H9 (cell line): ENCODE data around the gene LECT2. TPM values are rescaled to one million over a fixed set of nuclear protein-coding genes. Genes with fewer than 3 reads are reported as not detected.

Experiments
- DNase-seq: peaks from one replicate; pipeline ENCODE4 v3.0.0-alpha.2; 2017
- H2AFZ ChIP-seq: one replicate; pipeline ENCODE4 v1.6.1; 2013; ENCODE audit warnings: mild to moderate bottlenecking, low read length, control low read depth, moderate library complexity
- H2AK5ac ChIP-seq: 2 replicates; pipeline ENCODE4 v1.6.1; 2013; ENCODE audit warnings: low read length, control low read depth, mixed read lengths; ENCODE audit not compliant: insufficient read length
- H2BK120ac ChIP-seq: one replicate; pipeline ENCODE4 v1.6.1; 2013; ENCODE audit warnings: low read depth, mild to moderate bottlenecking, low read length, control low read depth, inconsistent platforms; ENCODE audit not compliant: poor library complexity, severe bottlenecking
- H2BK12ac ChIP-seq: 2 replicates; pipeline ENCODE4 v1.6.1; 2013; ENCODE audit warnings: low read length, control low read depth, mixed read lengths, low read depth; ENCODE audit not compliant: insufficient read length
- H2BK15ac ChIP-seq: 2 replicates; pipeline ENCODE4 v1.6.1; 2013; ENCODE audit warnings: low read depth, low read length, control low read depth
- H2BK20ac ChIP-seq: one replicate; pipeline ENCODE4 v1.6.1; 2013; ENCODE audit warnings: low read depth, mild to moderate bottlenecking, low read length, control low read depth, inconsistent platforms; ENCODE audit not compliant: poor library complexity, severe bottlenecking
- H2BK5ac ChIP-seq: 2 replicates; pipeline ENCODE4 v1.6.1; 2013; ENCODE audit warnings: low read length, control low read depth, mixed read lengths; ENCODE audit not compliant: insufficient read length
- H3K14ac ChIP-seq: 2 replicates; pipeline ENCODE4 v1.6.1; 2013; ENCODE audit warnings: low read length, control low read depth; ENCODE audit not compliant: insufficient read depth
- H3K18ac ChIP-seq: 2 replicates; pipeline ENCODE4 v1.6.1; 2013; ENCODE audit warnings: low read depth, mild to moderate bottlenecking, mixed read lengths, low read length, control low read depth; ENCODE audit not compliant: insufficient read length
- H3K23ac ChIP-seq: 2 replicates; pipeline ENCODE4 v1.6.1; 2013; ENCODE audit warnings: low read length, control low read depth, mixed read lengths, low read depth; ENCODE audit not compliant: insufficient read length
- H3K23me2 ChIP-seq: 2 replicates; pipeline ENCODE4 v1.6.1; 2013; ENCODE audit warnings: low read depth, mild to moderate bottlenecking, mixed read lengths, low read length, control low read depth; ENCODE audit not compliant: insufficient read length, poor library complexity, severe bottlenecking
- H3K27ac ChIP-seq: 2 replicates; pipeline ENCODE4 v1.5.1; 2013; ENCODE audit warnings: low read length, control low read depth, mixed read lengths, low read depth; ENCODE audit not compliant: insufficient read length
- H3K27me3 ChIP-seq: 2 replicates; pipeline ENCODE4 v1.6.1; 2013; ENCODE audit warnings: low read length, control low read depth, inconsistent platforms; ENCODE audit not compliant: insufficient read depth
- H3K4ac ChIP-seq: 2 replicates; pipeline ENCODE4 v1.6.1; 2013; ENCODE audit warnings: low read depth, mild to moderate bottlenecking, control low read depth, inconsistent platforms, low read length, moderate library complexity
- H3K4me1 ChIP-seq: 2 replicates; pipeline ENCODE4 v1.6.1; 2013; ENCODE audit warnings: low read length, control low read depth, inconsistent platforms; ENCODE audit not compliant: insufficient read depth
- H3K4me2 ChIP-seq: 2 replicates; pipeline ENCODE4 v1.6.1; 2013; ENCODE audit warnings: low read length, control low read depth, mixed read lengths; ENCODE audit not compliant: insufficient read length, insufficient read depth
- H3K56ac ChIP-seq: 2 replicates; pipeline ENCODE4 v1.6.1; 2013; ENCODE audit warnings: low read depth, mild to moderate bottlenecking, mixed read lengths, low read length, control low read depth; ENCODE audit not compliant: insufficient read length
- H3K79me1 ChIP-seq: 2 replicates; pipeline ENCODE4 v1.6.1; 2013; ENCODE audit warnings: low read depth, mild to moderate bottlenecking, moderate library complexity, low read length, control low read depth, inconsistent platforms; ENCODE audit not compliant: insufficient read depth, poor library complexity, severe bottlenecking
- H3K79me2 ChIP-seq: 2 replicates; pipeline ENCODE4 v1.6.1; 2013; ENCODE audit warnings: low read length, control low read depth, inconsistent platforms; ENCODE audit not compliant: insufficient read depth
- H3K9ac ChIP-seq: 2 replicates; pipeline ENCODE4 v1.6.1; 2013; ENCODE audit warnings: low read length, control low read depth, mixed read lengths; ENCODE audit not compliant: insufficient read length; ENCODE audit errors: extremely low read depth
- H3K9me3 ChIP-seq: one replicate; pipeline ENCODE4 v1.6.1; 2013; ENCODE audit warnings: low read depth, low read length, inconsistent platforms; ENCODE audit not compliant: control insufficient read depth
- H3T11ph ChIP-seq: one replicate; pipeline ENCODE4 v1.6.1; 2013; ENCODE audit warnings: mild to moderate bottlenecking, low read length, control low read depth, inconsistent platforms
- H4K20me1 ChIP-seq: one replicate; pipeline ENCODE4 v1.6.1; 2013; ENCODE audit not compliant: control insufficient read depth, insufficient read length, insufficient read depth
- H4K5ac ChIP-seq: 2 replicates; pipeline ENCODE4 v1.6.1; 2013; ENCODE audit warnings: low read depth, mild to moderate bottlenecking, mixed read lengths, low read length, control low read depth; ENCODE audit not compliant: insufficient read length
- H4K8ac ChIP-seq: replicated peaks from 2 replicates; pipeline ENCODE4 v1.6.1; 2013; ENCODE audit warnings: low read length, control low read depth, mixed read lengths, low read depth; ENCODE audit not compliant: insufficient read length
- H4K91ac ChIP-seq: 2 replicates; pipeline ENCODE4 v1.6.1; 2013; ENCODE audit warnings: low read depth, mild to moderate bottlenecking, moderate library complexity, mixed read lengths, low read length, control low read depth; ENCODE audit not compliant: insufficient read length
- H3K27ac Mint-ChIP-seq, 3 experiments: 2 replicates in 2 of 3; 3 replicates in 1 of 3; pipeline ENCODE4 v1.8.0; 2020 to 2021; ENCODE audit warnings: mixed read lengths in 3 of 3, mild to moderate bottlenecking in 1 of 3, moderate library complexity in 1 of 3
- H3K27me3 Mint-ChIP-seq: 2 replicates; pipeline ENCODE4 v1.8.0; 2021; ENCODE audit warnings: low read depth, mild to moderate bottlenecking, moderate library complexity, mixed read lengths
- H3K36me3 Mint-ChIP-seq, 3 experiments: 2 replicates in 2 of 3; 3 replicates in 1 of 3; pipeline ENCODE4 v1.8.0; 2020 to 2021; ENCODE audit warnings: low read depth in 3 of 3, mixed read lengths in 3 of 3; ENCODE audit not compliant: insufficient read depth in 1 of 3
- H3K4me1 Mint-ChIP-seq, 2 experiments: 2 replicates each; pipeline ENCODE4 v1.8.0; 2020; ENCODE audit warnings: mixed read lengths in 2 of 2
- H3K4me3 Mint-ChIP-seq, 2 experiments: 2 replicates in 1 of 2; 3 replicates in 1 of 2; pipeline ENCODE4 v1.8.0; 2020 to 2021; ENCODE audit warnings: mild to moderate bottlenecking in 2 of 2, mixed read lengths in 2 of 2, moderate library complexity in 1 of 2
- H3K9me3 Mint-ChIP-seq, 2 experiments: 2 replicates in 1 of 2; 3 replicates in 1 of 2; pipeline ENCODE4 v1.8.0; 2020; ENCODE audit warnings: mild to moderate bottlenecking in 2 of 2, mixed read lengths in 2 of 2, moderate library complexity in 1 of 2
- total RNA-seq: library from RNA; stranded (reverse); gene quantifications from 2 replicates; pipeline ENCODE4 v1.2.1, GENCODE V29; 2021
- TF ChIP-seq, protein P1 (sequence below): fragments of 200-600 bp; sonication (generic); conservative IDR thresholded peaks from 3 replicates; pipeline ENCODE4 v1.8.0; 2021; ENCODE audit warnings: antibody characterized with exemption, mild to moderate bottlenecking

Gene LECT2
- total RNA-seq, 1 experiment from 2014 or later: not detected

DNA sequence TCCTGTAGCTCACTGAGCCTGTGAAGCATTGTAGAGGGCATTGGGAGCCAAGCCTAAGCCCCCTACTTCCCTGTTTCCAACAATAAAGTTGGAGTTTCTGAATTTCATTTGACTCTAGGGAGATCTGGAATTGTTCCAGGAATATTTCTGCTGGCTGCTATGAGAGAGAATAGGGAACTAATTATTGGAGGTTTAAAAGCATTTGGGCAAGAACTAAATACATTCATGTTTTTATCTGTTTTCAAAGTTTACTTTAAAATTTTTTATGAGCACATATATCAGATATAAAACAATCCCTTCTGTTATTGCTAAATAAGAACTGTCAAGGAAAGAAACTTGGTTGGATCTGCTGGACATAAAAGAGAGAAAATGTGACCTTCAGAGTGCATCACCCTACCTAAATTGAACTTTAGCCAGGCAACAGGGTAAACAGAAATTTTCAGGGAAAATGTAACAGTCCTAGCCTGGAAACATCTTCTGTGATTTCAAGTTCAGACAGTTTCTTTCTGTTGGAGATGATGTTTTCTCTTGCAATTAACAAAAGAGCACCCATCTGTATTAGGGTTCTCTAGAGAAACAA is 19.3 kb upstream of the LECT2 start:
- Histone ChIP-seq H2AK5ac (no peak overlapping the region), H4K8ac (no peak overlapping the region), H3T11ph (no peak overlapping the region), H3K56ac (no peak overlapping the region), H4K20me1 (no peaks in the 10 kb centered on the region), H2BK15ac (no peak overlapping the region), H3K4me1 (peaks cover 5% of the 10 kb centered on the region; the same call in 1 of the 2 replicates), H3K4ac (no peak overlapping the region), H2AFZ (no peak overlapping the region), H2BK120ac (no peak overlapping the region), H4K91ac (no peak overlapping the region), H3K23ac (no peak overlapping the region), H3K9ac (no peak overlapping the region), H2BK5ac (no peak overlapping the region), H3K18ac (no peak overlapping the region), H3K79me2 (no peaks in the 10 kb centered on the region), H4K5ac (no peak overlapping the region), H2BK12ac (no peak overlapping the region), H3K27me3 (no peaks in the 10 kb centered on the region), H3K4me2 (no peak overlapping the region), H3K23me2 (no peaks in the 10 kb centered on the region), H2BK20ac (no peak overlapping the region), H3K27ac (no peak overlapping the region), H3K79me1 (no peaks in the 10 kb centered on the region), H3K14ac (no peak overlapping the region), H3K9me3 (no peaks in the 10 kb centered on the region)
- Mint-ChIP-seq H3K36me3 (no peaks in the 10 kb centered on the region), H3K4me1 (peaks cover 15 to 19% of the 10 kb centered on the region in 2 experiments), H3K27ac (no peak overlapping the region), H3K27me3 (peaks cover 17% of the 10 kb centered on the region), H3K4me3 (no peak overlapping the region), H3K9me3 (no peaks in the 10 kb centered on the region; a peak in 2 of 5 replicates)
- no peak for DNase-seq
- TF ChIP-seq, protein P1, sequence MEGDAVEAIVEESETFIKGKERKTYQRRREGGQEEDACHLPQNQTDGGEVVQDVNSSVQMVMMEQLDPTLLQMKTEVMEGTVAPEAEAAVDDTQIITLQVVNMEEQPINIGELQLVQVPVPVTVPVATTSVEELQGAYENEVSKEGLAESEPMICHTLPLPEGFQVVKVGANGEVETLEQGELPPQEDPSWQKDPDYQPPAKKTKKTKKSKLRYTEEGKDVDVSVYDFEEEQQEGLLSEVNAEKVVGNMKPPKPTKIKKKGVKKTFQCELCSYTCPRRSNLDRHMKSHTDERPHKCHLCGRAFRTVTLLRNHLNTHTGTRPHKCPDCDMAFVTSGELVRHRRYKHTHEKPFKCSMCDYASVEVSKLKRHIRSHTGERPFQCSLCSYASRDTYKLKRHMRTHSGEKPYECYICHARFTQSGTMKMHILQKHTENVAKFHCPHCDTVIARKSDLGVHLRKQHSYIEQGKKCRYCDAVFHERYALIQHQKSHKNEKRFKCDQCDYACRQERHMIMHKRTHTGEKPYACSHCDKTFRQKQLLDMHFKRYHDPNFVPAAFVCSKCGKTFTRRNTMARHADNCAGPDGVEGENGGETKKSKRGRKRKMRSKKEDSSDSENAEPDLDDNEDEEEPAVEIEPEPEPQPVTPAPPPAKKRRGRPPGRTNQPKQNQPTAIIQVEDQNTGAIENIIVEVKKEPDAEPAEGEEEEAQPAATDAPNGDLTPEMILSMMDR: no peak
